HepG2 (cell line): ENCODE measurements around the gene TRPT1.
A peak's percentile ranks its signal among the peaks of the same experiment; 100 is the strongest.

Source experiments
- CTCF ChIP-seq: sonication (generic); formaldehyde crosslinking; IDR thresholded peaks from 2 replicates; pipeline ENCODE4 v1.5.0; 2020; ENCODE audit warnings: mild to moderate bottlenecking, missing genetic modification reagents, moderate library complexity
- NFIC ChIP-seq: IDR thresholded peaks from 2 replicates; pipeline ENCODE4 v1.6.1; 2012; ENCODE audit warnings: mild to moderate bottlenecking, low read length, inconsistent platforms
- POLR2AphosphoS5 ChIP-seq: IDR thresholded peaks from 2 replicates; pipeline ENCODE4 v1.6.1; 2012; ENCODE audit warnings: low read depth, low read length
- RBM39 ChIP-seq: fragments of 200-400 bp; formaldehyde crosslinking; IDR thresholded peaks from one replicate; pipeline ENCODE4 v1.6.1; 2018; ENCODE audit warnings: antibody characterized with exemption, mild to moderate bottlenecking, low read depth, low read length; ENCODE audit not compliant: poor library complexity, severe bottlenecking
- STAT5B ChIP-seq: sonication (generic); formaldehyde crosslinking; IDR thresholded peaks from 2 replicates; pipeline ENCODE4 v1.4.0; 2020; ENCODE audit warnings: missing genetic modification reagents
- TCF7L2 ChIP-seq: IDR thresholded peaks from 2 replicates; pipeline ENCODE4 v1.6.1; 2011; ENCODE audit warnings: mild to moderate bottlenecking, low read depth, low read length, moderate library complexity
- ZNF281 ChIP-seq: sonication (generic); formaldehyde crosslinking; IDR thresholded peaks from 2 replicates; pipeline ENCODE4 v1.4.0; 2020; ENCODE audit warnings: missing genetic modification reagents, borderline replicate concordance

- TF ChIP-seq CTCF (CRISPR knock-in tag) (peak; percentile 69), RBM39 (no peak), STAT5B (CRISPR knock-in tag) (no peak), POLR2AphosphoS5 (0 out of 2 replicates have a peak, but pooled peaks have one; percentile 23), NFIC (no peak), ZNF281 (CRISPR knock-in tag) (no peak), TCF7L2 (no peak)
These were observed 25.2 kb upstream of the TRPT1 start, which contains the start of gene PLCB3 for GRCh38 chr11:64251016-64251752.
